OCI-M1 (cell line): Measurements from ENCODE around the gene HUWE1.
"Not testable (repeated sequence)": the region's sequence is repeated elsewhere in the genome, so short reads cannot be mapped to it uniquely, and the experiment has no call there.

Experiments used
- DNase-seq: peaks from one replicate; lab custom pipeline; 2025; lab: John Stamatoyannopoulos, UW

The HUWE1 gene

GRCh38 chrX:53526999-53527398, 159.5 kb downstream of the HUWE1 start:
- DNase-seq: no peak

DNA sequence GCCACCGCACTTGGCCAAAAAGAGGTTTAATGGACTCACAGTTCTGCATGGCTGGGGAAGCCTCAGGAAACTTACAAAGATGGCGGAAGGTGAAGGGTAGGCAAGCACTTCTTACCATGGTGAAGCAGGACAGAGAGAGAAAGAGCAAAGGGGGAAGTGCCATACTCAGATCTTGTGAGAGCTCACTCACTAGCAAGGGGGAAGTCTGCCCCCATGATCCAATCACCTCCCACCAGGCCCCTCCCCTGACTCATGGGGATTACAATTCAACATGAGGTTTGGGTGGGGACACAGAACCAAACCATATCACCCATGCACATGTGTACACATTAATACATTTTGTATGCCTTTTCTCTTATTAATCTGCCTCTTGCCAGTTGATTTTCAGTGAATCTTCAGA, 175.2 kb downstream of the HUWE1 start:
- peak; percentile 76 for DNase-seq

- not testable (repeated sequence) for DNase-seq
Measured at GRCh38 chrX:53504035-53504434, 182.5 kb downstream of the HUWE1 start.

DNA sequence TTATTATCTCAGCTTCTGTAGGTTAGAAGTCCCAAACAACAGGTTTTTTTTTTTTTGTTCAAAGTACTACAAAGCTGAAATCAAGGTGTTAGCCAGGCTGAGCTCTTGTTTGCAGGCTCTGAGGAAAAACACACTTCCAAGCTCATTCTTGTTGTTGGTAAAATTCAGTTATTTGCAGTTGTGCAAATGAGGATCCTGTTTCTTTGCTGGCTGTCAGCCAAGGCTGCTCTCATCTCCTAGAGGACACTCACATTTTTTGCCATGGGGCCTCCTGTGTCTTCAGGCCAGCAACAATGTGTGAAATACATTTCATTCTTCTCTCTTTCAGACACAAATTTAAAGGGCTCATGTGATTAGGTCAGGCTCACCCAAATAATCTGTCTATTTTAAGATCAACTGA, 192.1 kb downstream of the HUWE1 start:
- peak; percentile 29 for DNase-seq

DNA sequence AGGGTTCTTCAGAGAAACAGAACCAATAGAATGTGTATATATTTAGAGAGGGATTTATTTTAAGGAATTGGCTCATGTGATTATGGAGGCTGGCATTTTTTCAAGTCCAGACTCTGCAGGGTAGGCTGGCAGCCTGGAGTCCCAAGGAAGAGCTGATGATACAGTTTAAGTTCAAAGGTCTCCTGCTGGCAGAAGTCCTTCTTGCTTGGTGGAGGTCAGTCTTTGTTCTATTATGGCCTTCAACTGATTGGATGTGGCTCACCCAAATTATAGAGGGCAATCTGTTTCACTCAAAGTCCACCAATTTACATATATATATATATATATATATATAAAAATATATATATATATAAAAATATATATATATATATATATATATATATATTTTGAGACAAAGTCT, 200.2 kb downstream of the HUWE1 start:
- no peak for DNase-seq

- no peak for DNase-seq
Measured at GRCh38 chrX:53483838-53484405, 202.6 kb downstream of the HUWE1 start.

DNA sequence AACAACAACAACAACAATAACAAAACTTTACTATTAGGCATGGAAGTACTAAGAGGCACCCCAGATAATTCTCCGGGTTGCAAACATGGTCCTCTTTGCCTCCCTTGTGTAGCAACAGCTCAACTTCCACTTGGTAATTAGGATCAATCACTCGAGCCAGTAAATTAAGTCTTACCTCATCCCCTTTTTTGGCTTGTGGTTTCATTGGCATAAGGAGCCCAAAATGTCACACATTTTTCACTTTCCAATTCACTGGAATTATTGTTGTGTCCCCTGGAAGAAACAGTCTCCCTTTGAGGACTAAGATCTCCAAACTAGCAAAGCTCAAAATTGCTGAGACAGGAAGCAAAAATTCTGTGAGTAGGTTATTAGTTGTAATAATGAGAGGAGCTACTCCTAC, 203.1 kb downstream of the HUWE1 start:
- no peak for DNase-seq
